Measurements from ENCODE around the gene SIT1. TPM values are rescaled to one million over a fixed set of nuclear protein-coding genes. Genes with fewer than 3 reads are reported as not detected.
"Not testable (repeated sequence)": the region's sequence is repeated elsewhere in the genome, so short reads cannot be mapped to it uniquely, and the experiment has no call there.

The SIT1 gene
- polyA plus RNA-seq, 3 donors, result 0.58 to 3.3 (median 1.0) TPM

GRCh38 chr9:35645736-35646135 lies 5.0 kb downstream of the SIT1 start:
- WGBS, 3 donors, result 28 to 49% (median 42%) methylated on average over 10 of the region's 10 CpGs

GRCh38 chr9:35643046-35643445 lies 7.7 kb downstream of the SIT1 start:
- H3K27ac ChIP-seq (ENCODE audit: low read depth, low read length), result no peak overlapping the region
- 91 to 96% (median 96%) methylated on average over 12 of the region's 12 CpGs for WGBS, 3 donors

More at GRCh38 chr9:35645736-35646135, 5.0 kb downstream of the SIT1 start:
- H3K27ac ChIP-seq (ENCODE audit: low read depth, low read length), result not testable (repeated sequence)

- WGBS, 3 donors, result 57 to 97% (median 60%) methylated on average over 3 of the region's 3 CpGs
- H3K27ac ChIP-seq (ENCODE audit: low read depth, low read length), result not testable (repeated sequence)
Measured at GRCh38 chr9:35641478-35641877, 9.3 kb downstream of the SIT1 start.

- WGBS, 3 donors, result 95 to 98% (median 96%) methylated on average over 15 of the region's 15 CpGs
Measured at GRCh38 chr9:35640431-35640830, 10.3 kb downstream of the SIT1 start.

GRCh38 chr9:35639631-35640030 lies 11.1 kb downstream of the SIT1 start:
- 71 to 88% (median 80%) methylated on average over 1 of the region's 1 CpG for WGBS, 3 donors
- H3K27ac ChIP-seq (ENCODE audit: low read depth, low read length), result no peak overlapping the region

More at GRCh38 chr9:35640431-35640830, 10.3 kb downstream of the SIT1 start:
- H3K27ac ChIP-seq (ENCODE audit: low read depth, low read length), result not testable (repeated sequence)

GRCh38 chr9:35639225-35639624 lies 11.5 kb downstream of the SIT1 start:
- WGBS, 3 donors, result 16 to 82% (median 51%) methylated on average over 1 of the region's 1 CpG

GRCh38 chr9:35638751-35639150 lies 12.0 kb downstream of the SIT1 start:
- H3K27ac ChIP-seq (ENCODE audit: low read depth, low read length), result not testable (repeated sequence)
- WGBS, 3 donors, result 52 to 80% (median 60%) methylated on average over 7 of the region's 8 CpGs

More at GRCh38 chr9:35639225-35639624, 11.5 kb downstream of the SIT1 start:
- not testable (repeated sequence) for H3K27ac ChIP-seq (ENCODE audit: low read depth, low read length)

GRCh38 chr9:35637427-35637955 lies 13.2 kb downstream of the SIT1 start:
- not testable (repeated sequence) for H3K27ac ChIP-seq (ENCODE audit: low read depth, low read length)
- WGBS, 3 donors, result 93 to 97% (median 94%) methylated on average over 9 of the region's 9 CpGs

GRCh38 chr9:35636877-35637246 lies 13.9 kb downstream of the SIT1 start:
- not testable (repeated sequence) for H3K27ac ChIP-seq (ENCODE audit: low read depth, low read length)
- 94 to 99% (median 97%) methylated on average over 6 of the region's 6 CpGs for WGBS, 3 donors

- no peak overlapping the region for H3K27ac ChIP-seq (ENCODE audit: low read depth, low read length)
- WGBS, 3 donors, result 79 to 84% (median 81%) methylated on average over 9 of the region's 9 CpGs
Measured at GRCh38 chr9:35636135-35636876, 14.4 kb downstream of the SIT1 start.

GRCh38 chr9:35635730-35636129 lies 15.0 kb downstream of the SIT1 start:
- H3K27ac ChIP-seq (ENCODE audit: low read depth, low read length), result no peak overlapping the region

GRCh38 chr9:35629597-35629996 lies 21.1 kb downstream of the SIT1 start:
- no peak overlapping the region for H3K27ac ChIP-seq (ENCODE audit: low read depth, low read length)
- 84 to 92% (median 89%) methylated on average over 5 of the region's 5 CpGs for WGBS, 3 donors

- no peak overlapping the region for H3K27ac ChIP-seq (ENCODE audit: low read depth, low read length)
- WGBS, 3 donors, result 94 to 97% (median 96%) methylated on average over 6 of the region's 6 CpGs
Measured at GRCh38 chr9:35628389-35628991, 22.2 kb downstream of the SIT1 start.

GRCh38 chr9:35627575-35627974 lies 23.2 kb downstream of the SIT1 start:
- WGBS, 3 donors, result 88 to 96% (median 89%) methylated on average over 2 of the region's 2 CpGs

GRCh38 chr9:35619800-35620158 lies 31.0 kb downstream of the SIT1 start:
- 38 to 80% (median 49%) methylated on average over 2 of the region's 2 CpGs for WGBS, 3 donors
- no peak overlapping the region for H3K27ac ChIP-seq (ENCODE audit: low read depth, low read length)

More at GRCh38 chr9:35627575-35627974, 23.2 kb downstream of the SIT1 start:
- no peak overlapping the region for H3K27ac ChIP-seq (ENCODE audit: low read depth, low read length)

- 72 to 90% (median 77%) methylated on average over 17 of the region's 17 CpGs for WGBS, 3 donors
- H3K27ac ChIP-seq (ENCODE audit: low read depth, low read length), result no peak overlapping the region
Measured at GRCh38 chr9:35618854-35619799, 31.6 kb downstream of the SIT1 start.

- no peak within 1 kb of the TSS for H3K27ac ChIP-seq (ENCODE audit: low read depth, low read length)
Measured at GRCh38 chr9:35618325-35618727, 32.4 kb downstream of the SIT1 start, which contains the start of gene CD72. CD72 (minus strand) TSS chr9:35618413; CDS start chr9:35618303, 110 bp downstream.

GRCh38 chr9:35617548-35617947 lies 33.2 kb downstream of the SIT1 start:
- no peak overlapping the region for H3K27ac ChIP-seq (ENCODE audit: low read depth, low read length)
- 53 to 56% (median 53%) methylated on average over 8 of the region's 8 CpGs for WGBS, 3 donors

More at GRCh38 chr9:35618325-35618727, 32.4 kb downstream of the SIT1 start, which contains the start of gene CD72:
- WGBS, 3 donors, result 62 to 78% (median 63%) methylated on average over 7 of the region's 7 CpGs
